GM19099 (cell line): ENCODE results near the gene NELL1.

Experiments
- POLR2A ChIP-seq: IDR thresholded peaks from 3 replicates; pipeline ENCODE4 v1.6.1; 2011; ENCODE audit warnings: low read depth; ENCODE audit not compliant: insufficient read length; ENCODE audit errors: extremely low read depth

Gene NELL1

DNA sequence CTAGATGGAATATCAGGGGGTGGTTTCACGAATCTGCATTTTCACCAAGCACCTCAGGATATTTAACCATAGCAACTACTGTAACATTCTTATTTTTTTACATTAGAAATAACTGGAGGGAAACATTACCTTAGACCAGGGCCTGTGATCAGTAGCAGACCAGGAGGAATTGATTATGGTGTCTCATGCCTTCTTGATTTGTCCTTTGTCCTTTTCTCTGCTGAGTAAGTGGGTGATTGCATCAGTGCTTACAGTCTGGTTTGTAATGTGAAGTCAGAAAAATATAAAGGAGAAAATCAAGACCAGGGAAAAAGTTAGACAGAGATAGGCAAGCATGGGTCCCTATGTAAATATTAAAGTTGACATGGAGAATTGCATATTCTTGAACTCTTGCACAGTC lies 703.3 kb downstream of the NELL1 start:
- no peak for TF ChIP-seq POLR2A

DNA sequence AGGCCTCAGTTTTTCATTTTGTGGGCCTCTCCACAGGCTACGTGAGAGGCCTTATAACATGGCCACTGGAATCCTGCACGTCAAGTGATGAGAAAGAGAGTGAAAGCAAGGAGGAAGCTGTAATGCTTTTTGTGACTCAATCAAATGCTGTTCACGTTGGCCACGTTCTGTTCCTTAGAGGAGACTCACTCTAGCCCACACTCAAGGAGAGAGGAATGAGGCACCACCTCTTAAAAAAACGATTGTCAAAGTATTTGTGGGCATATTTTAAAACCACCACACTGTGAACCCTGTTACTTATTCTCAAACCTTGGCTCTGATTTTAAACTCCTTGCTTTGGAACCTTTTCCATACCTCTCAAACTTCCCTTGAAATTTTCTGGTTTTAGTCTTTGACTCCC lies 705.0 kb downstream of the NELL1 start:
- no peak for TF ChIP-seq POLR2A

DNA sequence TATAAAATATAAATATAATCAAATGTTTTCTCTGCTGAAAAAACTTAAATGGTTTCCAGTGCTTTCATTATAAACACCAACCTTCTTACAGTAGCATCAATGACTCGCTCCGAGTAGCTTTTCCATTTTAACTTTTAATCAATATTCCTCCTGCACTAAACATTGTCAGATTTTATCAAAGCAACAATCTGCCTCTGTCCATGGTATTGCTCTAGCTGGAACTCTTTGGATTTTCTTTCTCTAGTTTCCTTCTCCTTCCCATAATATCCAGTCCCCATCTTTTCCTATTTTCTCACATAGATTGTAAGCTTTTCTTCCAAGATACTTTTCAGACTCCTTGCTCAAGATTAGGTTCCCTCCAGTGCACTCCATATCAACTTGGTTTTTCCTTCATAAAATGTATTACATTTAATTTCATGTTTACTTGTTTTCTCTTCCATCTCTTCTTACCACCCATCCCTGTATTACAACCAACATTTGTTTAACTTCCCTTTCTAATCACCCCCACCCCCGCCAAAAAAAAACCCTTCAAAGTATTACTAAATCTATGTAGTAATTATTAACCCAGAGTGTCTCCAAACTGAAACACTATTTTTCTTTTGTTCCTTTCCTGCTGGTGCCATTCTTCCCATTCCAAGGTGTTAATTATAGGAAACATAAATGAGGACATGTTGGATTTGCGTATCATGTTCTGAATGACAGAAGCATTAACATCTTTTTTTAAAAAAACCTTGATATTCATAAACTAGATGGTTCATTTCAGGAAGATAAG lies 716.5 kb downstream of the NELL1 start:
- no peak for TF ChIP-seq POLR2A

GRCh38 chr11:21390430-21390829 lies 721.0 kb downstream of the NELL1 start:
- TF ChIP-seq POLR2A = no peak

DNA sequence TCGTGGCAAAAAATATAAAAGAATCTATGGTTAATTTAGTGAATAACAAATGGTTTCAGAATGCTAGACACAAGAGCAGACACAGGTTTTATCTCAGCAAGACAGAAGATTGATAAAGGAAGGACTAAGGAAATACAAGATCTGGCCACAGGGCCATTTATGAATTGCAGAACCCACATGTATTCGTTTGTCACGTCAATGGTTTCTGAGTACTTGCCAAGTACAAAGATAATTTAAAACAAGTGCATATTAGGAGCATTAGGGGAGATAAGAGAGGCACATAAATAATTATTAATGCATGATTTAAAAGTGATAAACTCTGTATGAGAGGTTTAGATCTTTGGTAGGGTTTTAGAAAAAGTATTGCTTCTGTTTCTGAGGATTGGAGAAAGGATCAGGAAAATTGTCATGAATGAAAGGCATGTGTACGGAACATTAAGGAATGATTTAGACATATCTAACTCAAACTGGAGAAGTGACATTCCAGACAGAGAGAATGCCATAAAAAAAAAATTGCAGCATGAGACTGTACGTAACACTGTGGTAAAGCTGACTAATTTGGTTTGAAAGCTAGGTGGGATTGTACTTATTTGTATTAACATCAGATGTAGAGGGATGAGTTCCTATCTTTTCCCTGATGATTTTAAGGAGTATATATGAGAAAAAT lies 727.1 kb downstream of the NELL1 start:
- no peak for TF ChIP-seq POLR2A

GRCh38 chr11:21398195-21398594 lies 728.8 kb downstream of the NELL1 start:
- no peak for TF ChIP-seq POLR2A

DNA sequence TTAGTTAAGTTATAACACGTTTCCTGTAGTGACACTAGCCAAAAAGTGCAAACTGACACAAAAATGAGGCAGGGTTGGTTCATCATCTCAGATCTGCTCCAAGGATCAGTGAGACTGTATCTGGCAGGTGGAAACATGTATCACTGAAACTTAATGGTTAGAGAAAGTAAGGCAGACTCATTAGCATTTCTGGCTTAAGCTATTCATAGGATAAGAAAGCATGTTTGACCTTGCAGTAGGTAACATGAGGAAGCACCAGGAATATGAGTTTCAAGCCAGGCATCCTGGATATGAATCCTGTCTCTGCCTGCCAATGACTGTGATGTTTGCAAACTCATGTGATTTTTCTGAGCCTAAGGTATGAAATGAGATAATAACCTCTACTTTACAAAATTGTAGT lies 732.1 kb downstream of the NELL1 start:
- no peak for TF ChIP-seq POLR2A

DNA sequence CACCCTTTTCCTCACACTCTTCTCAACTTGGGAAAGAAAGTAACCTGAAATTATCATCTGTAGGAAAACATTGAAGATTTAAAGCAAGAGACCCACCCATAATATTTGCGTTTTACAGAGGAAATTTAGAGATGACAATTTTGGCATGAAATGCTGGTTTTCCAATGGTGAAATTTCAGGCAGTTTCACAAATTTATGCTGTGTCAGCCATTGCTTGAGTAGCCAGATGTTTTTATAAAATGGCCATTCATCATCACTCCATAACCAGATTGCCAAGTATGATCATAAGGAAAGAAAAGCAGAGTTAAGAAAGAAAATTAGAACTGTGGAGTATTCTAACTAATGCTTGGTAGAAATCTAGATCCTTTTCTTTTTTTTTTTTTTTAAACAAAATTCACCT lies 732.9 kb downstream of the NELL1 start:
- no peak for TF ChIP-seq POLR2A

DNA sequence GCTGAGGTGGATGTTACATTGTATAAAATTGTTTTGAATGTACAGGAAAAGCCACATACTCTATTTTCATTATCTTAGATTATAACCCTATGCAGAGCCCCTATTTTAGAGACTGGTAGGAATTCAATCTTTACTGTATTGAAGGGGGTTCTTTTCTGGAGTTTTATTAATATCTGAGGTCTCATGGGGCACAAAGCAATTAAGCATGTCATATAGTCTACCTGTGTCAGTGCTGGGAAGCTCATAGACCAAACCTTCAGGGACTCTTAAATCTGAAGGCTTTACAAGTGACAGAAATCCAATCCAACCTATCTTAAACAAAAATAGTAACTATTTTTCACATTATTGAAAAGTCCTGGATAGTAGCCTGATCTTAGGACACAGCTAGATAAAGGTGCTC lies 733.7 kb downstream of the NELL1 start:
- no peak for TF ChIP-seq POLR2A

GRCh38 chr11:21405422-21405821 lies 736.0 kb downstream of the NELL1 start:
- no peak for TF ChIP-seq POLR2A

DNA sequence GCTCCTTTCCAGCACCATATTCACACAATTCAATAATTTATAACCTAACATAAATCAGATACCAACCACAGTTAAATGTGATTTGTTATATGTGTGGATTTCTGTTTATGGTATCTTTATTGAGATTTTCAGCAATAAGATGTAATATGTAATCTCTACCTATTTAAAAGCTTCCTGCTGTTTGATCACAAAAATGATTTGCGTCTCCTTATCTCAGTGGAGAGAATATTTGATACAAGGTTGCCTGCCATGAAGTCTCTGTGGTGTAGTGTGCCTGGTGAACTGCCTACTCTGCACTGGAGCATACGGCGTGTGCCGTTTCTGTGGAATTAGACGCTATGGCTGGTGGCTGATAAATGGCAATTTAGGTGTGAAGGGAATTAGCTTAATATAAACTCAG lies 741.1 kb downstream of the NELL1 start:
- TF ChIP-seq POLR2A = no peak

GRCh38 chr11:21411104-21411503 lies 741.7 kb downstream of the NELL1 start:
- no peak for TF ChIP-seq POLR2A

- TF ChIP-seq POLR2A = no peak
Observed at GRCh38 chr11:21411597-21411996, 742.2 kb downstream of the NELL1 start.

DNA sequence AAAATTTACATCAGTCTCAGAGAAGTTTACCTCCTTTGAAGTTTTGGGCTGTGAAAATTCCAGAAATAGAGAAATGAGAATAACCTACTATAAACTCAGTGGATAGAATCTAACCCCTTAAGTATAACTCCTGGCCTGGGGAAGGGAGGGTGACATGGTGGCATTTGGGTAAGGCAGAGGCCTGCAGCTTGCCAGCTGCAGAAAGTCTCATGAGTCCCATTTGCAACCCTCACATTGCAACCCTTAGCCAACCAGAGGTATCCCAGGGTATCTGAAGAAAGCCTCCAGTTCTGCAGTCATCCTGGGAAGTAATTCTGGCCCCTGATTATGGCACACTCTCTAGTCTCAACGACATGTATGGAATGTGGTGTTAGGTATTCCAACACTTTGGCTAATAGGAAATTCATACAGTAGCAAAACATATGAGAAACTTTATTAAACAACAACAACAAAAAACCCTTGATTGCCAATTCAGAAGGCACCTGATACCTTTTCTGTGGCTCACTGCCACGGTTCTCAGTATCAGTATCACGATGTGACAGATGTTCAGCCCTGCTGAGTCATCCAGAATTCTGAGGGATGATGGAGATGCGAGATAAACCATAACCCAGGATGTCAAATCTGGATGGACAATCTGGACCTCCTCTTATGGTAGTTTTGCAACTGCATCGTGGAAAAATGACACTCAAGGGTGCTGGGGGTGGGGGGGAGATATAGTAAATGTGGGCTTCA lies 743.4 kb downstream of the NELL1 start:
- no peak for TF ChIP-seq POLR2A

- no peak for TF ChIP-seq POLR2A
Observed at GRCh38 chr11:21414953-21415352, 745.6 kb downstream of the NELL1 start.

DNA sequence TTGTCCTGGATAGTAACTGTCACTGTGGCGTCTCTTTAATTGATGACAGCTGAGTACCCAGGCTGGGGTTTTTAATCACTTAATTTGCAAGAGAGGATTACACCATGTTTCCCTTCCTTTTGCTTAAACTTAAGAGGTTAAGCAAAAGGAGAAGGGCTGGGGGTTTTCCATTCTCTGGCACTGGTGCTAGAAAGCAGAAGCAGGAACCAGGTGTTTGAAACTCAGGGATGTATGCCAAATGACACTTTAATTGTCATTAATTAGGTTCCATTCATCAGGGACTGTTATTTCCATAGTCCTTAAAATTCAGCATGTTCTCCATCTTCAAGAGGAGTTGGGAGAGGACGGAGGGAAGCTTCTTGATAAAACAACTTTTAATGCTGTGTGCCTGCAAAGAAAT lies 746.2 kb downstream of the NELL1 start:
- no peak for TF ChIP-seq POLR2A

- TF ChIP-seq POLR2A = no peak
Observed at GRCh38 chr11:21421711-21422329, 752.4 kb downstream of the NELL1 start.
